Measurements from ENCODE around the gene TBC1D9.

TBC1D9 gene

DNA sequence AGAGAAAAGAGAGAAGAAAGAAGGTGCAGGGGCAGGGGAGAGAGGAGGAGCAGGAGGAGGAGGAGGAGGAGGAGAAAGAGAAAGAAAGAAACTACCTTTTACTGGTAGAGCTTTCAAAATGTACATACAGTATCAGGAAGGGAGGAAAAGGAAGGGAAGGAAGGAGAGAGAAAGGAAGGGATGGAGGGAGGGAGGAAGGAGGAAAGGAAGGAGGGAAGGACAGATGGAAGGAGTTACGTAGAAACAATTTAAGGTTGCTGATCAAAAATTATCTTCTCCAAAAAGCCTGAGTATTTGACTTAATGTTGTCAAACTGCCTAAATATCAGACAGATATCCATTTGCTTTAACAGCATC lies 13.4 kb downstream of the TBC1D9 start:
- H3K79me2 ChIP-seq: no peaks in the 10 kb centered on the region
- no peaks in the 10 kb centered on the region for H3K9me3 ChIP-seq (ENCODE audit: control insufficient read depth, low read length)
- TF ChIP-seq, protein P1, sequence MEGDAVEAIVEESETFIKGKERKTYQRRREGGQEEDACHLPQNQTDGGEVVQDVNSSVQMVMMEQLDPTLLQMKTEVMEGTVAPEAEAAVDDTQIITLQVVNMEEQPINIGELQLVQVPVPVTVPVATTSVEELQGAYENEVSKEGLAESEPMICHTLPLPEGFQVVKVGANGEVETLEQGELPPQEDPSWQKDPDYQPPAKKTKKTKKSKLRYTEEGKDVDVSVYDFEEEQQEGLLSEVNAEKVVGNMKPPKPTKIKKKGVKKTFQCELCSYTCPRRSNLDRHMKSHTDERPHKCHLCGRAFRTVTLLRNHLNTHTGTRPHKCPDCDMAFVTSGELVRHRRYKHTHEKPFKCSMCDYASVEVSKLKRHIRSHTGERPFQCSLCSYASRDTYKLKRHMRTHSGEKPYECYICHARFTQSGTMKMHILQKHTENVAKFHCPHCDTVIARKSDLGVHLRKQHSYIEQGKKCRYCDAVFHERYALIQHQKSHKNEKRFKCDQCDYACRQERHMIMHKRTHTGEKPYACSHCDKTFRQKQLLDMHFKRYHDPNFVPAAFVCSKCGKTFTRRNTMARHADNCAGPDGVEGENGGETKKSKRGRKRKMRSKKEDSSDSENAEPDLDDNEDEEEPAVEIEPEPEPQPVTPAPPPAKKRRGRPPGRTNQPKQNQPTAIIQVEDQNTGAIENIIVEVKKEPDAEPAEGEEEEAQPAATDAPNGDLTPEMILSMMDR (IDR thresholded peaks at IDR 0.05): no peak
- H3K9ac ChIP-seq: no peak overlapping the region
- H3K4me3 ChIP-seq (ENCODE audit: low read depth, low read length): no peak overlapping the region
- no peak overlapping the region for H2AFZ ChIP-seq
- no peaks in the 10 kb centered on the region for H3K36me3 ChIP-seq (ENCODE audit: control insufficient read depth, insufficient read depth, low read length)
- no peaks in the 10 kb centered on the region for H3K27me3 ChIP-seq (ENCODE audit: control insufficient read depth, insufficient read depth, low read length)
- H3K4me1 ChIP-seq: no peaks in the 10 kb centered on the region
- H3K4me2 ChIP-seq (ENCODE audit: low read length): no peak overlapping the region
- H3K27ac ChIP-seq: no peak overlapping the region

DNA sequence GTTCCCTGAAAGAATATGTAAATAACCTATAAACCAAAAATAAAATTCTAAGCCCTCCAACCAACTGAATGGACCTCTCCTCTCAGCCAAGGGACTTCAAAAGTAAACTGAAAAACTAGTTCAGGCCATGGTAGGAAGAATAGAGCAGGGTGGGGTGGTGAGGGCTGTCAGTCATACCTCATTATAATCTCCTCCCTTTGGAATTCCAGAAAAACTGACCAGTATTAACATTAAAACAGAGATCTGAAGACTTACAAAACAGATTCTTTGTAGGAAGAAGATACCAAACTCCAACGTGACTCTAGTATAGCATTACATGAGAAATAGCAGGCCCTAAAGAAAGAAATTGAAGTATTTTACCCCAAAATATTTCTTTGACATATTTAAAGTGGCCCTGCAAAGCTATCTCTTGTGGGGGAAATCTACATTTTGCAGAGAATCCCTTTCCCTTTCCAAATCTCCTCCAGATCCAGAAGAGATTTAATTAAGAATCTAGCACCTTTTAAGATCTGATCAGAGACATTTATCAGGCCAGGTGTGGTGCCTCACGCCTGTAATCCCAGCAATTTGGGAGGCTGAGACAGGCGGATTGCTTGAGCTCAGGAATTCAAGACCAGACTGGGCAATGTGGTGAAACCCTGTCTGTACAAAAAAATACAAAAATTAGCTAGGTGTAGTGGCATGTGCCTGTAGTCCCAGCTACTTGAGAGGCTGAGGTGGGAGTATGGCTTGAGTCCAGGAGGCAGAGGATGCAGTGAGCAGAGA lies 15.1 kb downstream of the TBC1D9 start:
- Histone ChIP-seq H3K4me1 (no peaks in the 10 kb centered on the region), H3K9me3 (ENCODE audit: control insufficient read depth, low read length) (no peaks in the 10 kb centered on the region), H3K4me2 (ENCODE audit: low read length) (no peak overlapping the region), H3K79me2 (no peaks in the 10 kb centered on the region), H3K27ac (no peak overlapping the region), H2AFZ (no peak overlapping the region), H3K4me3 (ENCODE audit: low read depth, low read length) (no peak overlapping the region), H3K9ac (no peak overlapping the region), H3K36me3 (ENCODE audit: control insufficient read depth, insufficient read depth, low read length) (no peaks in the 10 kb centered on the region), H3K27me3 (ENCODE audit: control insufficient read depth, insufficient read depth, low read length) (no peaks in the 10 kb centered on the region)
- TF ChIP-seq, protein P1 (IDR thresholded peaks at IDR 0.05): no peak

GRCh38 chr4:140740422-140740821 lies 15.8 kb downstream of the TBC1D9 start:
- no peak overlapping the region for H3K4me3 ChIP-seq (ENCODE audit: low read depth, low read length)
- H3K9ac ChIP-seq: no peak overlapping the region
- H3K4me1 ChIP-seq: no peaks in the 10 kb centered on the region
- TF ChIP-seq, protein P1 (IDR thresholded peaks at IDR 0.05): no peak
- no peaks in the 10 kb centered on the region for H3K27me3 ChIP-seq (ENCODE audit: control insufficient read depth, insufficient read depth, low read length)
- no peak overlapping the region for H3K4me2 ChIP-seq (ENCODE audit: low read length)
- no peak overlapping the region for H3K27ac ChIP-seq
- H3K36me3 ChIP-seq (ENCODE audit: control insufficient read depth, insufficient read depth, low read length): no peaks in the 10 kb centered on the region
- no peaks in the 10 kb centered on the region for H3K9me3 ChIP-seq (ENCODE audit: control insufficient read depth, low read length)
- no peak overlapping the region for H2AFZ ChIP-seq
- no peaks in the 10 kb centered on the region for H3K79me2 ChIP-seq

GRCh38 chr4:140739971-140740370 lies 16.2 kb downstream of the TBC1D9 start:
- TF ChIP-seq, protein P1 (IDR thresholded peaks at IDR 0.05): no peak
- Histone ChIP-seq H3K79me2 (no peaks in the 10 kb centered on the region), H3K4me2 (ENCODE audit: low read length) (no peak overlapping the region)

DNA sequence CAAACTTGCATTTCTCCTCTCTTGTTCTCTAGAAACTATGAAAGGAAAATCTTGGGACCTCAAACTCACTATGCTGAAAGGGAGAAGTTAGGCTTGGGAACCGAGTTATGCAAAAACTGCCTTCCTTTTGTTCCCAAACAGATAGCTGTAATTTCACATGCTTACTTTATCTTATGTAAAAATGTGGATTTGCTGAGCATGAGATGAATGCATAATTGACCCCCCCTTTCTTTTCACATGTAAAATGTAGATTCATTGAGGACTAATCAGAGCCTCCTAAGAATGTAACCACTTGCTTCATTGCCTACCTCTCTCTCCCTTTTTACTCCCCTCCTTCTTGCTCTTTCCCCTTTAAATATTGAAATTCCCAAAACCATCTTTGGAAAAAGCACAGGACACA lies 18.0 kb downstream of the TBC1D9 start:
- Histone ChIP-seq H3K9ac (no peak overlapping the region), H3K27ac (no peak overlapping the region), H3K79me2 (no peaks in the 10 kb centered on the region), H3K4me3 (ENCODE audit: low read depth, low read length) (no peak overlapping the region), H3K27me3 (ENCODE audit: control insufficient read depth, insufficient read depth, low read length) (no peaks in the 10 kb centered on the region), H3K4me1 (no peaks in the 10 kb centered on the region), H3K9me3 (ENCODE audit: control insufficient read depth, low read length) (no peaks in the 10 kb centered on the region), H3K4me2 (ENCODE audit: low read length) (no peak overlapping the region), H3K36me3 (ENCODE audit: control insufficient read depth, insufficient read depth, low read length) (no peaks in the 10 kb centered on the region), H2AFZ (no peak overlapping the region)
- TF ChIP-seq, protein P1 (IDR thresholded peaks at IDR 0.05): no peak

More at GRCh38 chr4:140739971-140740370, 16.2 kb downstream of the TBC1D9 start:
- Histone ChIP-seq H3K27me3 (ENCODE audit: control insufficient read depth, insufficient read depth, low read length) (no peaks in the 10 kb centered on the region), H3K9ac (no peak overlapping the region), H3K4me3 (ENCODE audit: low read depth, low read length) (no peak overlapping the region), H3K9me3 (ENCODE audit: control insufficient read depth, low read length) (no peaks in the 10 kb centered on the region), H2AFZ (no peak overlapping the region), H3K27ac (no peak overlapping the region), H3K36me3 (ENCODE audit: control insufficient read depth, insufficient read depth, low read length) (no peaks in the 10 kb centered on the region), H3K4me1 (no peaks in the 10 kb centered on the region)

Data from parathyroid adenoma (tissue), 2 donors.